Measurements from ENCODE around the gene PRR18. TPM values are rescaled to one million over a fixed set of nuclear protein-coding genes. Genes with fewer than 3 reads are reported as not detected.

PRR18 gene
- total and polyA plus RNA-seq, 11 donors, result 0.07 to 0.12 (median 0.10) TPM; not detected in 5

DNA sequence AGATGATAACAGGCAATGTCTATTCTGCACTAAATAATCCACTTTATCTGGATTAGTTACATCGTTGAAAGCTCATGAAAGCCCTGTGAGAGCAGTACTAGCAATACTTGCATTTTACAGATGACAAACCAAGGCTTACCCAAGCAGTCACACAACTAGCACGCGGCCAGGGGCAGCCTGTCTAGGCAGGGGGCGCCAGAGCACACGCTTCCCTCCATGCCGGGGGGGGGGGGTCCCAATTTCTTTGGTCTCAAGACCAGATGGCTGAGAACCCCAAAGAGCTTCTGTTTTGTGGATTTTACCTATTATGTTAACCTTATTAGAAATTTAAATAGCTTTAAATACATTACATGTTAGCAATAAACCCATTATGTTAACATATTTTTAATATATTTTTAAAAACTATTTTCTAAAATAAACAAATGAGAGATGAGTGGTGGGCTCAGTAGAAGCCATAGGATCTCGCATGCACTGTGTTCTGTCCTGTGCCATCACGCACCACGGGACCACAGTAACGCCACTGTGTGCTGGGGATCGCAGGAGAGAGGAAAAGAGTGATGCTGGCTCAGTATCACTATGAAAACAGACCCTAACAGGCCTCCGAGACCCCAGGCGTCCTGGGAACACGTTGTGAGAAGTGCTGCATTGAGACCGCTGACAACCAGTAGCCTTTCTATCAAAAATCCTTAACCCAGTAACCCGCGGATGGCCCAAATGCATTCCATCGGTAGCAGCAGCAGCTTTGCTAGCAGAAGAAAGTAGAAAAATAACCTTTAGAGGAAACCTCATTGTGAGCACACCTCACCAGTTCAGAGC lies 5.3 kb upstream of the PRR18 start:
- intact Hi-C loops (cut with DNase I), result loop anchor here in 9 of 10 donors (1.0 to 5.0 kb wide), 5 partner anchors 69 to 89 kb away; partner anchors contain the start of gene MPC1 (in 3 of the 9)
- H3K9me3 ChIP-seq, result no peaks in the 10 kb centered on the region
- H3K27me3 ChIP-seq, result peaks cover 0 to 17% (median 9%) of the 10 kb centered on the region in 9 donors
- no peak overlapping the region for H3K4me3 ChIP-seq
- no peaks in the 10 kb centered on the region for H3K36me3 ChIP-seq
- peaks cover 0 to 3% (median under 1%) of the 10 kb centered on the region in 12 donors for H3K4me1 ChIP-seq
- ATAC-seq, result peak in 3 of 4 donors; percentile 59 to 94 (median 86)
- no peak overlapping the region for H3K27ac ChIP-seq
- TF ChIP-seq, protein P1, sequence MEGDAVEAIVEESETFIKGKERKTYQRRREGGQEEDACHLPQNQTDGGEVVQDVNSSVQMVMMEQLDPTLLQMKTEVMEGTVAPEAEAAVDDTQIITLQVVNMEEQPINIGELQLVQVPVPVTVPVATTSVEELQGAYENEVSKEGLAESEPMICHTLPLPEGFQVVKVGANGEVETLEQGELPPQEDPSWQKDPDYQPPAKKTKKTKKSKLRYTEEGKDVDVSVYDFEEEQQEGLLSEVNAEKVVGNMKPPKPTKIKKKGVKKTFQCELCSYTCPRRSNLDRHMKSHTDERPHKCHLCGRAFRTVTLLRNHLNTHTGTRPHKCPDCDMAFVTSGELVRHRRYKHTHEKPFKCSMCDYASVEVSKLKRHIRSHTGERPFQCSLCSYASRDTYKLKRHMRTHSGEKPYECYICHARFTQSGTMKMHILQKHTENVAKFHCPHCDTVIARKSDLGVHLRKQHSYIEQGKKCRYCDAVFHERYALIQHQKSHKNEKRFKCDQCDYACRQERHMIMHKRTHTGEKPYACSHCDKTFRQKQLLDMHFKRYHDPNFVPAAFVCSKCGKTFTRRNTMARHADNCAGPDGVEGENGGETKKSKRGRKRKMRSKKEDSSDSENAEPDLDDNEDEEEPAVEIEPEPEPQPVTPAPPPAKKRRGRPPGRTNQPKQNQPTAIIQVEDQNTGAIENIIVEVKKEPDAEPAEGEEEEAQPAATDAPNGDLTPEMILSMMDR (IDR thresholded peaks at IDR 0.05), result peak; percentile 50 to 85 (median 68)
- TF ChIP-seq POLR2A (IDR thresholded peaks at IDR 0.05), result no peak
- no peak for DNase-seq
- 42 to 50% (median 45%) methylated on average over 18 of the region's 18 CpGs for WGBS, 4 donors

DNA sequence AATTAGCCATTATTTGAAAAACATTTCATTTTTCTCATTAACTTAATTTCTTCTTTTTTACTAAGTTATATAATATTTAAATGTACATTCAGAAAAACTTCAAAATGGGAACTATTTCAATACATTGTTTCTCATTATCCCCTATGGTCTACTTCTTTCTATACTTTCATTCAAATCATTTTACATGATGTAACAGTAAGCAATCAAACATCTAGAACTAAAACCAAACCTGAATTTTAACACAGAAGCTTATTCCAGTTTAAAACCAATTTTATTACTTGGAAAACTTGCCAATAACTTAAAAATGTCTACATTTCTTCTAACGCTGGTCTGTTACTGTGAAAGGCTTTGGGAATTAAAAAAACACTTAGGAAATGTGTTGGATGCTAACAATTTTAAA lies 4.6 kb upstream of the PRR18 start:
- H3K36me3 ChIP-seq, result no peaks in the 10 kb centered on the region
- peaks cover 0 to 9% (median 5%) of the 10 kb centered on the region in 12 donors for H3K4me1 ChIP-seq
- no peak overlapping the region for H3K27ac ChIP-seq
- no peak for ATAC-seq
- H3K9me3 ChIP-seq, result no peaks in the 10 kb centered on the region
- intact Hi-C loops (cut with DNase I), result loop anchor here in 9 of 10 donors (1.0 to 5.0 kb wide), 5 partner anchors 69 to 89 kb away; partner anchors contain the start of gene MPC1 (in 3 of the 9)
- H3K27me3 ChIP-seq, result peaks cover 5 to 24% (median 15%) of the 10 kb centered on the region in 9 donors
- H3K4me3 ChIP-seq, result no peak overlapping the region
- no peak for TF ChIP-seq POLR2A (IDR thresholded peaks at IDR 0.05)
- TF ChIP-seq, protein P1 (IDR thresholded peaks at IDR 0.05), result no peak
- DNase-seq, result no peak
- 70 to 87% (median 78%) methylated on average over 1 of the region's 1 CpG for WGBS, 4 donors

DNA sequence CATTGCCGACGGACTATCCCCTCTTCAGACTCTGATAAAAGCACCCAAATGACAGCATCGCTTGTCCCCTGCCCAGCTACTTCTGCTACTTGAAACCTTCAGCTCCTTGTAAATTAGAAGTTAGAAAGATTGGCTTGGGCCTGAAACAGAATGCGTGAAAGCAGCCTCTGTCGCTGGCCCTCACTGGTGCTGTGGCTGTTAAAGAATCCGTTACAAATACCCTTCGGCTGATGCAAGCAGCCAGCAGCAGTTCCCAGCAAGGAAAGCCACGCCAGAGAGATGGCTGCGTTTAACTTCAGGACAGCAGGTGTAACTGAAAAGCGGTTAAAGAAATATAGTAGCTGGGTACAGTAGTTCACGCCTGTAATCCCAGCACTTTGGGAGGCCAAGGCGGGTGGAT lies 2.4 kb upstream of the PRR18 start:
- peaks cover 20 to 46% (median 33%) of the 10 kb centered on the region in 9 donors for H3K27me3 ChIP-seq
- WGBS, 4 donors, result 88 to 93% (median 90%) methylated on average over 12 of the region's 12 CpGs

More for the DNA sequence above, 2.4 kb upstream of the PRR18 start:
- Histone ChIP-seq H3K4me3 (no peak overlapping the region), H3K36me3 (no peaks in the 10 kb centered on the region), H3K27ac (no peak overlapping the region), H3K4me1 (peaks cover 0 to 22% (median 6%) of the 10 kb centered on the region in 12 donors), H3K9me3 (no peaks in the 10 kb centered on the region)
- intact Hi-C loops (cut with DNase I), result loop anchor here in 6 of 10 donors (5.0 kb wide), 2 partner anchors 72 to 92 kb away; partner anchors contain the start of gene MPC1 (in 3 of the 6)
- DNase-seq (no peak), ATAC-seq (no peak)
- no peak for TF ChIP-seq POLR2A (IDR thresholded peaks at IDR 0.05)
- TF ChIP-seq, protein P1 (IDR thresholded peaks at IDR 0.05), result no peak

Data from heart left ventricle (tissue), 16 donors.